ENCODE results near the gene MPST.

DNA sequence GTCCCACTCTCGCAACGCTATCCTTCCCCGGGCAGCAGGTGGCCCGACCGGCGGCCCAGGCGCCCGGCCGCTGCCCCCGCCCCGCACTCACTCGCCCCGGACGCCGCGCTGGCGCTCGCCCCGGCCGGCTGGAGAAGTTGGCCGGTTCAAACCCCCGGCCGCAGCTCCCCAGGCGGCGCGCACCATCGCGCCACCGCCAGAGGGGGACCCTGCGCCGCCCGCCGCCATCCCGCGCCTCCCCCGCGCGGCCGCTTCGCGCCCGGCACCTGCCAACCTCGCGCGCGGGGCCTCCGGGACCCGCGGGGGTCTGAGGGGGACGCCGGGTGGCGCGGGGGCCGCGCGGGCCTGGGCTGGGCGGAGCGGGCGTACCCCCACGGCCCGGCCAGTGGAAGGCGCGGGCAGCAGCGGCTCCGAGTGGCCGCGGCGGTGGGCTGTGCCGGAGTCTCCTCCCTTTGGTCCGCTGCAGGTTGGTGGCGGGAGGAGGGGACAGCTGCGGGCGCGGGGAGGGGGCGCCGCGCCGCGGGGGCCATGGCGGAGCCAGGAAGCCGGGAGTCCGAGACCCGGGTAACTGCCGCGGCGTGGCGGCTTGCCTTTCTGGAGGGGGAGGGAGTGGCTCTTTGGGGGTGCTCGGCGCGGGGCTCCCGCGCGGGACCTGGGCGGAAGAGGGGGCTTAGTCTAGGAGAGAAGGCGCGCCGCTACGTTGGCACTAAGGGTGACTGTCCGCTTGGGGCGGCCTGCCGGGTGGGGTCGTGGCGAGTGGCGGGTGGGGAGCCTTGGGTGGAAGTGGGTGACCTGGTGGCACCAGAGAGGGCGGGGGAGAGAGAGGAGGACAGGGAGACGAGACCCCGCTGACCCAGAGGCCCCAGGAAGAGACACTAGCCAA lies at the start of gene MPST, which contains the start of gene TST:
- no peak for TF ChIP-seq POLR2AphosphoS5 (IDR thresholded peaks at IDR 0.05; ENCODE audit: borderline replicate concordance, low read depth, low read length)
- TF ChIP-seq EZH2 (IDR thresholded peaks at IDR 0.05), result no peak
- TF ChIP-seq FOXP2 (optimal IDR thresholded peaks at IDR 0.05; ENCODE audit: control extremely low read depth, extremely low read length, insufficient read depth), result no peak

Measured in SK-N-MC (cell line).